AG04450 (cell line): Measurements from ENCODE around the gene SCD. TPM values are rescaled to one million over a fixed set of nuclear protein-coding genes. Genes with fewer than 3 reads are reported as not detected.

Source experiments
- CTCF ChIA-PET: fragments of 300-600, 350-600 bp; formaldehyde crosslinking; extraction: SDS; loops from one replicate; lab custom pipeline; 2022; ENCODE audit warnings: antibody characterized with exemption, inconsistent platforms; lab: Charles Lee
- POLR2A ChIA-PET: fragments of 350-600 bp; formaldehyde crosslinking; extraction: SDS; loops from one replicate; lab custom pipeline; 2021; ENCODE audit warnings: antibody characterized with exemption, inconsistent platforms; lab: Yijun Ruan, JAX
- DNase-seq: peaks from one replicate; pipeline ENCODE4 v3.0.0-alpha.2; 2011; ENCODE audit warnings: low read depth, low spot score
- H3K27ac ChIP-seq: one replicate; pipeline ENCODE4 v1.5.1; 2012; ENCODE audit warnings: low read depth, low read length, control low read depth
- H3K27me3 ChIP-seq: one replicate; pipeline ENCODE4 v1.6.0; 2012; ENCODE audit warnings: low read length; ENCODE audit not compliant: control insufficient read depth, insufficient read depth
- H3K4me3 ChIP-seq: 2 replicates; pipeline ENCODE4 v1.5.1; 2011; ENCODE audit warnings: mild to moderate bottlenecking, low read depth, low read length, control low read depth
- H3K9me3 ChIP-seq: 2 replicates; pipeline ENCODE4 v1.5.1; 2012; ENCODE audit warnings: low read length; ENCODE audit not compliant: control insufficient read depth, insufficient read depth
- CTCF ChIP-seq: IDR thresholded peaks from 2 replicates; pipeline ENCODE4 v1.5.1; 2011; ENCODE audit warnings: low read depth, low read length, control low read depth, inconsistent platforms
- polyA plus RNA-seq: library from polyadenylated mRNA; depleted of rRNA; stranded (reverse); fragments of >200 nt; gene quantifications from 2 replicates; pipeline ENCODE4 v1.2.3, GENCODE V29; 2011

SCD gene
- polyA plus RNA-seq, 1 experiment: 148 TPM

- Histone ChIP-seq H3K27ac (no peak overlapping the region), H3K9me3 (no peaks in the 10 kb centered on the region; the same call in 1 of the 2 replicates), H3K4me3 (no peak overlapping the region), H3K27me3 (peaks cover 3% of the 10 kb centered on the region)
- no peak for DNase-seq
- ChIA-PET POLR2A (no interaction called here), CTCF (interaction anchor here (1.4 to 16.3 kb wide), 5 partner anchors 89 to 536 kb away, joined by 5 to 381 read pairs (median 19); no protein-coding TSS in a partner anchor)
- no peak for TF ChIP-seq CTCF
These were observed 4.4 kb upstream of the SCD start for GRCh38 chr10:100342627-100342972.

DNA sequence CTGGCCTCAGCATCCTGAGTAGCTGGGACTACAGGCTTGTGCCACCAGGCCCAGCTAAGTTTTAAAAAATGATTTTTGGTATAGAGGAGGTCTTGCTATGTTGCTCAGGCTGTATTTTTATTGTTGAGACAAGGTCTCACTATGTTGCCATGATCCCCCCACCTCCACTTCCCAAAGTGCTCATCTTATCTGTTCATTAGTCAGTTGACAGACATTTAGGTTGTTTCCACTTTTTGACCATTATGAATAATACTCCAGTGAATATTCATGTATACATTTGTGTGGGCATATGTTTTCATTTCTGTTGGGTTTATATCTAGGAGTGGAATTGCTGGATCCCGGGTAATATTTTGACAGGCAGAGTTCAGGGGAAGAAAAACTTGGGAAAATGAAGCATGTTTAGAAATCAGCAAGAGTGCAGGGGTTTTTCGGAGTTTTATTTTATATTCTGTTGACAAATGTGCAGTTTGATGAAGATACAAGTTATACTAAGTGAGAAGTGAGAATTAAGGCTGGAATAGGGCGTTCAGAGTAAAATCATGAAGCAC, 2.7 kb upstream of the SCD start:
- Histone ChIP-seq H3K4me3 (no peak overlapping the region), H3K27me3 (peaks cover 3% of the 10 kb centered on the region), H3K27ac (no peak overlapping the region), H3K9me3 (no peaks in the 10 kb centered on the region; the same call in 1 of the 2 replicates)
- no peak for TF ChIP-seq CTCF
- ChIA-PET POLR2A (interaction anchor here (0.7 to 1.0 kb wide), 2 partner anchors 29 to 553 kb away, joined by 3 to 4 read pairs; no protein-coding TSS in a partner anchor), CTCF (interaction anchor here (0.6 to 16.3 kb wide), 5 partner anchors 10 to 175 kb away, joined by 3 to 381 read pairs (median 6); no protein-coding TSS in a partner anchor)
- no peak for DNase-seq

GRCh38 chr10:100345570-100346330, 1.3 kb upstream of the SCD start:
- ChIA-PET POLR2A (interaction anchor here (1.6 to 3.9 kb wide), 2 partner anchors 18 to 28 kb away, joined by 3 to 38 read pairs; no protein-coding TSS in a partner anchor), CTCF (interaction anchor here (0.7 to 16.3 kb wide), 4 partner anchors 28 to 172 kb away, joined by 3 to 381 read pairs (median 12); no protein-coding TSS in a partner anchor)
- no peak for DNase-seq
- Histone ChIP-seq H3K4me3 (peak overlapping the region; percentile 86), H3K27me3 (no peaks in the 10 kb centered on the region), H3K27ac (peak overlapping the region; percentile 39), H3K9me3 (no peaks in the 10 kb centered on the region; the same call in 1 of the 2 replicates)
- no peak for TF ChIP-seq CTCF

DNA sequence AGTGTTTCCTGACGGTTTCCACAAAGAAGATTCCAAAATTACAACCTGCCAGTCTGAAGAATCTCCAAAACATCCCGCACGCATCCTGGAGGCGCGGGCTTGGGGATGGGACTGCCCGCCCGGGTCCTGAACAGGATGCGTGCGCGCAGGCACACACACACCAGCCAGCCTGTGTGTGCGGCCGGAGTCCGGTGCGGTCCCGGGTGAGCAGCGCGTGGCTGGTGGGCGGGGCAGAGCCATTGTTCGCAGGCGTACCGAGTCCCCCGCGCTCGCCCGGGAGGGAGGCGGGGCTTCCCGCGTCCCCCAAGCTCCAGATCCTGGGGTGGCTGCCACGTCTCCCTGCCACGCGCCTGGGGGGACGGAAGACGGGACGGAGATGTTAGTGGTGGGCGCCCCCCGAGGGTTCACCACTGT, 675 bp upstream of the SCD start:
- CTCF ChIA-PET: interaction anchor here (0.6 to 16.3 kb wide), 5 partner anchors 21 to 172 kb away, joined by 6 to 381 read pairs (median 10); no protein-coding TSS in a partner anchor
- peak; percentile 27 for DNase-seq
- Histone ChIP-seq H3K27me3 (no peaks in the 10 kb centered on the region), H3K9me3 (no peaks in the 10 kb centered on the region; the same call in 1 of the 2 replicates), H3K27ac (peak overlapping the region; percentile 57), H3K4me3 (peak overlapping the region; percentile 86)
- no peak for TF ChIP-seq CTCF
- POLR2A ChIA-PET: interaction anchor here (1.1 to 3.9 kb wide), 5 partner anchors 17 to 172 kb away, joined by 3 to 38 read pairs (median 5); no protein-coding TSS in a partner anchor
